ENCODE measurements around the gene MS4A13.
"Not testable (repeated sequence)": the region's sequence is repeated elsewhere in the genome, so short reads cannot be mapped to it uniquely, and the experiment has no call there.

MS4A13 gene

GRCh38 chr11:60515144-60515855, at the start of gene MS4A13:
Gene MS4A13, plus strand, starts transcription at chr11:60515392. Its CDS starts 2,692 bp downstream, at chr11:60518084.
- FAIRE-seq = no peak

GRCh38 chr11:60468829-60469228, 46.4 kb upstream of the MS4A13 start:
- FAIRE-seq = no peak

GRCh38 chr11:60469723-60470122, 45.5 kb upstream of the MS4A13 start:
- FAIRE-seq = no peak

- no peak for FAIRE-seq
These were observed 38.2 kb upstream of the MS4A13 start for GRCh38 chr11:60477035-60477445.

- no peak for FAIRE-seq
These were observed 32.8 kb upstream of the MS4A13 start for GRCh38 chr11:60482361-60482760.

- no peak for FAIRE-seq
These were observed 29.2 kb upstream of the MS4A13 start for GRCh38 chr11:60485987-60486386.

GRCh38 chr11:60492488-60493009, 22.6 kb upstream of the MS4A13 start, which contains the start of gene MS4A12:
Gene MS4A12, plus strand, starts transcription at chr11:60492778. Its CDS starts 4,541 bp downstream, at chr11:60497319.
- FAIRE-seq = no peak

- no peak for FAIRE-seq
These were observed 21.7 kb upstream of the MS4A13 start for GRCh38 chr11:60493454-60493853.

GRCh38 chr11:60498399-60498798, 16.8 kb upstream of the MS4A13 start:
- FAIRE-seq = no peak

- no peak for FAIRE-seq
These were observed 16.3 kb upstream of the MS4A13 start for GRCh38 chr11:60498853-60499252.

GRCh38 chr11:60500276-60500910, 14.8 kb upstream of the MS4A13 start:
- FAIRE-seq = no peak

- peak; percentile 88 for FAIRE-seq
These were observed 12.9 kb upstream of the MS4A13 start for GRCh38 chr11:60502221-60502775.

GRCh38 chr11:60504219-60504905, 10.8 kb upstream of the MS4A13 start:
- FAIRE-seq = no peak

GRCh38 chr11:60509609-60510008, 5.6 kb upstream of the MS4A13 start:
- FAIRE-seq = not testable (repeated sequence)

- FAIRE-seq = not testable (repeated sequence)
These were observed 5.0 kb upstream of the MS4A13 start for GRCh38 chr11:60510209-60510608.

- no peak for FAIRE-seq
These were observed 3.8 kb upstream of the MS4A13 start for GRCh38 chr11:60511393-60511792.

- FAIRE-seq = no peak
These were observed 2.5 kb upstream of the MS4A13 start for GRCh38 chr11:60512651-60513225.

GRCh38 chr11:60513496-60514460, 1.4 kb upstream of the MS4A13 start:
- FAIRE-seq = no peak

GRCh38 chr11:60528465-60528864, 13.3 kb downstream of the MS4A13 start:
- FAIRE-seq = no peak

- FAIRE-seq = no peak
These were observed 13.7 kb downstream of the MS4A13 start for GRCh38 chr11:60528934-60529333.

GRCh38 chr11:60530454-60531100, 15.4 kb downstream of the MS4A13 start:
- FAIRE-seq = no peak

Data from colon (tissue), 2 donors.